ENCODE data around the gene ANXA5.

DNA sequence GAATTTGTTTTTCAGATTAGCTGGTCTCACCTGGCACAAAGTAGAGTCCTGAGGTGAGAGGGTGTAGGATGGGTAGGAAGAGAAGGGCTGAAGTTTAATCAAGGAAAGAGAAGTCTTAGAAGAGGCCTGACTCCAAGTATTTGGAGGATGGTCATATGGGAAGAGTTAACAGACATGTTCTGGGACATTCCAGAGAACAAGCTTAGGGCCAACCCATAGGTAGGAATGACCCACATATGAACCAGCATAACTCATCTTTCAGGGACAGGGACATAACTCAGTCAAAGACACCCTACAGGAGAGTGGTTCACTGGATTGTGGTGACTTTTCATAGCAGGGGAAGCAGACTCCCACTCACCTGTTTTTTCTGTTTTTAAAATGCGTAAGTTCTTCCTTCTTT lies 27.9 kb upstream of the ANXA5 start:
- no peak for TF ChIP-seq CTCF (IDR thresholded peaks at IDR 0.05)
- no peak for TF ChIP-seq POLR2A (IDR thresholded peaks at IDR 0.05)
